Measurements from ENCODE around the gene C5orf34.

- peak; percentile 86 for TF ChIP-seq CTCF (IDR thresholded peaks at IDR 0.05; ENCODE audit: low read depth, low read length, poor library complexity, severe bottlenecking)
- no peak for TF ChIP-seq EZH2phosphoT487 (IDR thresholded peaks at IDR 0.05; ENCODE audit: borderline replicate concordance, low read length)
These were observed 30.7 kb downstream of the C5orf34 start for GRCh38 chr5:43484106-43484849.
